Stimulated activated CD8-positive, alpha-beta memory T cell treated with anti-CD3 and anti-CD28 coated beads, Interleukin-12 subunit alpha, Interleukin-12 subunit beta, amount 100 ng/mL, for 24 hours (primary cell): Measurements from ENCODE around the gene TMTC1.

Source experiments
- DNase-seq: peaks from one replicate; pipeline ENCODE4 v3.0.0-alpha.2; 2020; ENCODE audit errors: extremely low read depth

Gene TMTC1

DNA sequence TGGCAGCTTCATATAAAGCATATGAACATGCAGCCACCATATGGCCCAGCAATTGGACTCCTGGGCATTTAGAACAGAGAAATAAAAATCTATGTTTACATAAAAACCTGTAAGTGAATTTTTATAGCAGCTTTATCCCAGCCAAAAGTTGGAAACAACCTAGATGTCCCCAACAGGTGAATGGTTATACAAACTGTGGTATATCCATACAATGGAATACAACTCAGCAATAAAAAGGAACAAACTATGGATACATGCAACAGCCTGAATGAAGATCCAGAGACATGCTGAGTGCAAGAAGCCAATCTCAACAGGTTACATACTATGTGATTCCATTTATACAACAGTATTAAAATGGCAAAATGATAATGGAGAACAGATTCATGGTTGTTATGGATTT is 3.7 kb downstream of the TMTC1 start:
- no peak for DNase-seq

DNA sequence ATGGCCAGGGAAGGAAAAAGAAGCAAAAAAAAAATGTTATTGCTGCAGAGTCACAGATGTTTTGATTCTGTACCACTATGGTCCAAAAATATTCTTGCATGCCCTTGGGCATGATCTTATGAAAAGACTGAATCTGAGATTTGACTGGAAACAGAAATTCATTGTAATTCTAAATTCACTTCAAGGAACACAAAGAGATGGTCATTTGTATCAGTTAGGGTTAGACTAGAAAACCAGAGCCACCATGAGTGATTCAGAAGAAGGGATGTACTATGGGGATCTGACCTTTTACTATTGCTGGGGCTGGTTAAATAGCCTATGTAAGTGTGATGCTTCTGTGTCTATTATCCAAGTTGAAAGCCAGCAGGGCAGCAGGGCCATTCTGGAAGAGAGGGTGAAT is 5.2 kb downstream of the TMTC1 start:
- DNase-seq = no peak

DNA sequence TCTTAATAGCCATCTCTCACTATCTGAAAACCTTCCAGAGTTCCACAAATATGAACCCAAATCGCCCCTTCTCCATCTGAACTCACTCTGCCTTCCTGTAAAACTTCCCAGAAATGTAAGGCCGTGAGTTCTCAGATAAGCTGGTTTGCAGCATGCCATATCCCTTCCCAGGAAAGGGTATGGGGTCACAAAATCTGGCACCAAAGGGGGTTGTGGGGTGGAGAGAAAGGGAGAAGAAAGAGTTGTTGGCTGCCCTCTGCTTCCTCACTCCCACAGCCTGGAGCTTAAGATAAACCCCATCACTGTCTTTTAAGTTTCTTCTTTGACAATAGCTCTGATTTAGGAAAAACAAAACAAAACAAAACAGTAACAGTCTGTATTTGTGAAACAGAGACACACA is 10.7 kb downstream of the TMTC1 start:
- no peak for DNase-seq

DNA sequence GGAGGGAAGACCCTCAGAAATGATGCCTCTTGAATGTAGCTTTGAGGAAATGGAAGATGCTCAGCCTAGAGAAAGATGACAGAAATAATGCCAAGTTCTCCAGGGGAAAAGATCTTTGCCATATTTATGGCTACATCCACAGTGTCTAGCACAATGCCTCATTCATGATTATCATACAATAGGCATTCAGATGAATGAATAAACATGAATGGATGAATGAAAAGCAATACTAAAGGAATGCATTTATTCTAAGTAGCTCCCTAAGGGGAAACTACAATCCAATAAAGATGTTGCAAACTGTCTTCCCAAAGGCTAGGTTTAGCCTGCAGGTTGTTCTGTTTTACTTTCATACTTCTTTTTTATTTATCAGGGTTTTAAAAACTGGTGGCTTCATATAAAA is 12.0 kb downstream of the TMTC1 start:
- DNase-seq = no peak

DNA sequence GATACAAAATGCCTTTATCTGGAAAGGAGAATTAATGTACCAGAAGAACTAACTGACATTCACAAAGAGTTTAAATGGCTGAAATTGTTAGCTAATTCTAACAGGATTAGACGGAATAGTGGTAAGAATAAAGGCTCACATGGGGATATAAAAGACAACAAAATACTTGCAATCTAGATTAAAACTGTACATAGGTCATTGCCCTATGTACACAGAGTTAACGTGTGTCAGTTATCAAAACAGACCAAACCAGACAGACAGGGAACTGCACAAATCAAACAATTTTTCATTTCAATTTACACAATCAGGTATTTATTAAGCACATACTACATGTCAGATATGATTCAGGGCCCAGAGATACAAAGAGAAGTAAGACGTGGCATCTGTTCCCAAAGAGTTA is 12.6 kb downstream of the TMTC1 start:
- DNase-seq = no peak

DNA sequence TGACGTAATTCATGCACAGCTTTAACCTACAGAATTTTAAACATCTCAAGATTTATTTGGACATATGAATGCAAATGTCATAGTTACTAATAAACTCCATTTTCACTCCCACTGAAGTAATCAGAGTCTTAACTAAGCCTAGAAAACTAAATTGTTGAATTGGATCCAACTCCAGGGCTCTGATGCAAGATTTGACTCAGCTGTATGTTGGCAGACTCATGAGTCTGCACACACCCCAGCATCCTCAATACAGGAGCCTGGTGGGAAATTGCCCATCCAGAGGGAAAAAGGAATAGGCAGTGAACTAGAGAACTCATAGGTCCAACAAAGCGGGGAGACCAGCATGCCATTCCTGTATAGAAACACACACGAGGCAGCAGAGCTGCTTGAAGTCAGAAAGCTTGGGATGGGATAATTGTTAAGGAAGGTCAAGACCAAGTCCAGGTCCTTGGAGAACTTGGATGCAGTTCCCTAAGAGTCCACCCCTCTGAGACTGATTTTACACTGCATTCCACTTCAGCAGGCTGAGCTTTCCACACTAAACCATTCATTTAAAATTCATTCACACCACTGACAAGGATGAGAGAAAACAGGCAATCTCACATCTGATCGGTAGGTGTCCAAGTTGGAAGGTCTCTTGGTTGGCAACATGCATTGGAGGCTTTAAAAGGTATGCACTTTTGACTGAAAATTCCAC is 14.4 kb downstream of the TMTC1 start:
- DNase-seq = no peak

DNA sequence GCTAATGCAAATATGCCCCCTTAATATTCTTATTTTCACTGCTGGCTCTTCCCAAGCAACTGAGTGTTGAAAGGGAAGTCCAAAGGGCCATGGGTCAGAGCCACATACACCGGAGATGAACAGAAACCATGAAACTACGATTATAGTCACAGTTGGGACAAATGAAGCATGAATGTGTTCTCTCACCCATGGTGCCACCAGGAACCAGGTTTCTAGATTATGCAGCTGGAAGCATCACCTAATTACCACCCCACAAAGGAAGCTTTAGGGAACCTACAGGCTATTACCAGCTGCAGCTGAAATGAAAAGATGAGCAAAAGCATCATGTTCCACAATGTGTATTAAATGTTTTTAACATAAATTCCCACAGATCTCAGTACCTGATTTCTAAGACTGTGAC is 15.4 kb downstream of the TMTC1 start:
- no peak for DNase-seq

DNA sequence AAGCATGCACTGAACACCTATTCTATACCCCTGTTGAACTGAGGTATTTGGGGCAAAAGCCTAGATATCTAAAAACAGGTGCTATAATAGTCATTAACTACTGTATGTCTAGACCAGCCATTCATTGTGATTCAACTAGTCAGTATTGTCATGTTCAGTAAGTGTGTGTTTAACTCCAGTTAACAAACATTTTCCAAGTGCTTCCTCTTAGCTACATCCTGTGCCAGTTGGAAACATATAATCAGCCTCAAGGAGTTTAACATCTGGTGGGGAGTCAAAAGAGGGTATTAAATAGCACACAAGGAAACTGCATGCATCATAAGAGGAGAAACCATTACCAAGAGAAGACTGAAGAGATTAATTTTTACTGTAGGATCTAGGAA is 20.4 kb downstream of the TMTC1 start:
- DNase-seq = no peak

DNA sequence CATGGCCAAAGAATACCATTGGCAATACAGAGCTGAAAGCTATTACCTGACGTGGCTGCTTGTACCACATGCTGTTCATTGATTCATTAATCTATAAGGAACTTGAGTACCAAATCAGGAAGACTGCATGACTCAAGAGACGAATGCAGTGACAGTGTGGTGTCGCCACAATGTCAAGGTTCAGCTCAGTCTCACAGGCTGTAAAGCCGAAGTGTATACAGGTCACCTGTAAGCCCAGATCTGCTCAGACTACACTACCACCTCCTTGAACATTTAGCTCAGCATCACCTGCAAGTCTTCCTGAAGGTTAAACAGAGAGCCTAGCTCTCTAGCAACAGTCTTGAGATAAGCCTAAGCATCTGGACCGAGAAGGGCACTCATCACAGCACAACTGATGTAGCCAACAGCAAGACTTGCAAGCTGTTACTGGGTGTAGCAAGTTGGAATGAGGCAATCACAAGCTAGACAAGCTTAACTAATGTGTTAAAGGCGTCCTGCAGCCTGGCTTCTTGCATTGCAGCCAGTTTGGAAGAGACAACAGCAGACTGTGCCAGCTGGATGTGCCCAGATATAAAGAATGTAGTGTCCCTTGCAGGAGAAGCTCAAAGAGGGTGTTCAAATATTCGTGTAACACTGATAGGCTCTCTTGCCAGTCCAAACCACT is 21.0 kb downstream of the TMTC1 start:
- DNase-seq = no peak

DNA sequence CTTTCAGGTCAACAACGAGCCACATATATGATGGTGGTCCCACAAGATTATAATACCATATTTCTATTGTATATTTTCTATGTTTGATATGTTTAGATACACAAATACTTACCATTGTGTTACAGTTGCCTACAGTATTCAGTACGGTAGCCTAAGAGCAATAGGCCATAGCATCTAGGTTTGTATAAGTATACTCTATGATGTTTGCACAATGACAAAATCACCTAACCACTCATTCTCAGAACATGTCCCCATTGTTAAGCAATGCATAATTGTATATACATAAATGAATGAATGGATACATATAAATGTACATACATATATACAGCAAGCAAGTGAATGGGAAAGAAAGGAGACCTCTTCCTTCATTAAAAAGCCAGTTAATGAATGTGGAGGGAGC is 23.8 kb downstream of the TMTC1 start:
- DNase-seq = no peak

DNA sequence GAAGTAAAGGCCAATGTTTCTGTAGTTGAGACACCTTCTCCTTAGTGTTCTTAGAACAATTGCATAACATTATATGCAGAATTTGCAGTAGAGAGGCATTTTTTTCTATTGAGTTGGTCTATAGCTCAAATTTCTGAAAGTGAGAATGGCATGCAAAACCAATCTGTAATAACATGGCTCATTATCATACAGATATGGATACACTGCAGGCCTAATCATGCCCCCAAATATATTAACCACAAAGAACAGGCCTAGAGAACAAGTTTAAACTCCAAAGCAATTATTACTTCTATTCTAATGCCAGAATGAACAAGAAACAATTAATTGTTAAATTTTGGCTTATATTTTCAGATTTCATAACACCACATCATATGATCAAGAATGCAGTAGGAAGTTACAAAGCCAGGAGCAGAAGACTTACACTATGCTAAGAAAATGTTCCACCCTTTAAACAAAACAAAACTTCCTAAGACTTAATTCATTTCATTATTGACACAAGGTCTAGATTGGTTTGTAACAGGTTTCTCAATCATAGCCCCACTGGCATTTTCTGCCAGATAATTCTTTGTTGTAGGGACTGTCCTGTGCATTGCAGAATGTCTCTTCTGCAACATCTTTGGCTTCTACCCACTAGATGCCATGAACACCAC is 26.9 kb downstream of the TMTC1 start:
- no peak for DNase-seq

DNA sequence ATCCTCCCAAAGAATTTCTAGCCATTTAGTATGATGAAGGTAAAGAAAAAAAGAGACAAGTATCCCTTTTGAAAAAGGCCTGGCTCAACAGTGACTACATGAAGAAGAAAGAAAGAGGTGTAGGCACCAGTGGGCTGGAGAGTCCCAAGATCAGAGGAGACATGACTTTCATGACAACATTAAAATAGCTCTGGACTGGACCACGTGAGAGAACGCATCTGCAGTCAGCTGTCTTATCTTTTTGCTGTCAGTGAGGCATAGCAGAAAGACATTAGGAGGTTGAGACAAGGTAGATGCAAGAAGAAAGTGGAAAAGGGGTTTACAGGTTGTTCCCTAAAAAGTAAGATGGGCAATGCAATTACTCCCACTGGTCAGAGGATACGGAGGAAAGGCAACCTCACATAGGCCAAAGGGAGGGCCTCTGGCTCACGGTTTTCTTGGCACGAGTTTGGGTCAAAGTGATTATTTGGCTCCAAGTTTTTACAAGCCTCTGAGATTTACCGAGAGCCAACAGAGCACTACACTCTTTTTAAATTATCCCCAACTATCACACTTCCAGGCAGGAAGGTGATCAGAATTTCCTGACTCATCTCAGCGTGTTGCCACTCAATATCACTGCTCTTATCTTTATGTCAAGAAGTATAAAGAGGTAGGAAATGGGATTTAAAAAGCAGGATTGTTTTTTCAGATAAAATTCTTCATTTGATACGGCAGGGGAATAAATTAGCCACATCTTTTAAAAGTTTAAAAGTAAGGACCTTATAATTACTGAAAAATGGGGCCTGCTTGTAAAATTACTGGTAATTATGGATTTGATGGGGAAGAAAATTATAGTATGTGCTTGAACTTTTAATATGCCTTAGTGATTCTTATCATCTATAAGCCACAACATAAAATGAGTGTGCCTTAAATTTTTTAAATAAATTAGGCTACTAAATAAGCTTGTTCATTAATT is 29.2 kb downstream of the TMTC1 start:
- DNase-seq = no peak

DNA sequence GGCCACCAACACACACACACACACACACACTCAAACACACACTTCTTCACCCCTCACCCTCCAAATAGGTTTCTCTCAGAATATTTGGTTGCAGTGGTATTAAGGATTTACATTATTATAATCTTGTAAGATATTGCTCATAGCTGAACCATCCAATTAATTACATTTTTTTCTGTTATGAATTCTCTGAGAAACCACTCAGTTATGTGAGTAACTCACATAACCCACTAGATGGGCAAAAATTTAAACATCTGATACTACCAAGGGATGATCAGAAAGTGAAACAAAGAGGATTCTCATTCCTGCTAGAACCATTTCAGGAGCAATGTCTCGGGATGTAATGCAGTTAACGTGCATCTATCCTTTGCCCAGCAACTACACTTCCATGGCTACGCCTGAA is 31.6 kb downstream of the TMTC1 start:
- no peak for DNase-seq

DNA sequence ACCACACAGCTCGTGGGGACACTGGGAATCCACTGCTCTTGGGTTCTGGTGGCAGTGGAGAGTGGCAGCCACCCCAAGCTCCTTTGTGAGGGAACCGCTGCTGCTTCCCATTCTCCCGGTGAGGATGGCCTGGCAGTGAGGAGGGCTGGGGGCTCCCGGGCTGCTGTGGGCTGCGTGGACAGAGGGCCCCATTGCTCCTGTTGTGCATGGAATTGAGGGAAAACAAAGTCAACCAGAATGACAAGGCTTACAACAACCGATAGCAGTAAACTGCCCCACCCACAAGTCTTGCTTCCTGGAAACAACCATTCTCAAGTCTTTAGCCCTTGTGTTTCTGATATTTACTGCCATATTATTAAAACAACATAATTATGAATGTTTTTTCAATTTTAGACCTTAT is 32.1 kb downstream of the TMTC1 start:
- no peak for DNase-seq

DNA sequence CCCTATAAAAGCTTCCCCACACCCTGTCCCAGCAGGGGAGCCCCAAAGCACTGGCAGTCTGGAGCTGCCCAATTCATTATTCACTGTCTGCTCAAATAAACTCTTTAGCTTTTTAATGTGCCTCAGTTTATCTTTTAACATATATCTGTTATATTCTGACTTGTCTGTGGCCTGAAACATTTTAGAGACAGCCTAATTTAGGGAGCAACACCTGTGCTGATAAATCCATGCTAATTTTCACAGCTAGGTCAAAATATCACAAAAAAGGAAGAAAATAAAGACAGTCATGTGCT is 32.9 kb downstream of the TMTC1 start:
- DNase-seq = no peak

DNA sequence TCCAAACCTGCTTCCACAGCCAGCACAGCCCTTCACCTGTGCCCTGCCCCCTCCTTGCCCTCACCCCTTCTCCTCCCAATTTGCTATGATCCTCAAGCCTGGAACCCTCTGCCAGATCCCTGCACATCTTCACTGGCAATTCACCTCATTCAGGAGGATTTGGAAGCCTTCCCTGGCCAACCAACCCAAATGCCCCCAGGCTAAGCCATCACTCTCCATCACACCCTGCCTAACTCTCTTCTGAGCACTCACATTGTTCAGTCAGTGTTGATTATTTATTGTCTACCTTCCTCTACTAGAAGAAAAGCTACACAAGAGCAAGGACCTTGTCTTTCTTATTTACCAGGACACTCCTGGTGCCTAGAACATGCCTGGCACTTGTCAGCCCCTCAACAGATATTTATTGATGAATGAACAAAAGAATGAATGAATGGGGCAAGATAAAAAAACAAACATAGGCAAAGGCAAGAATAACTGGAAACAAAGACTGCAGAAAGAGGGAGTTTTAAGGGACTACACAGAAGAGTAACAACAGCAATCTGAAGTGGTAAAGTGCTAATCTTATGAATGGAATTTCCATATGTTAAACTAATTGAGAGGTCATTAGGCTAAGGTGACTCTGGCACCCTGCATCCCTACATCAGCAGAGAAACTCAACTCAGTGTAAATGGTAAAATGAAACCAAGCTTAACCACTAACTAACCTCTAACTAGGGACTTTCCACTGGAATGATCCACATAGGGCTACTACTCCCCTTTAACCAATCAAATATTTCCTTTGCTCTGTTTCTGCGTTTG is 33.4 kb downstream of the TMTC1 start:
- no peak for DNase-seq

DNA sequence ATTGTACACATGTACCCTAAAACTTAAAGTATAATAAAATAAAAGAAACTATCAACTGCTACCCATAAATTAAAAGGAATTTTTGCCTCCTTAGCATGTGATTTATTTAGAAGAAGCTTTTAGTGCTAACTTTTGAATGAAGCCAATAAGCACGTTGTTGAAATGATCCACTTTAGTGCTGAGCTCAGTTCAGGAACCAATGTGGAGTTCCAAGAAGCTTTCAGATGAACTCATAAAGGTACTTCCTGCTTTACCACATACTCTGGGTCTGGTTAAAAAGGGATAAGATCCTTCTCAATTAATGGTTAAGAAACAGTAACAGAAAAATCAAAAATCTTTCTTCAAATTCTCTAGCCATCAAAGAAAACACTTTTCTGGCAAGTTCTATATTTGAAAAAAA is 39.4 kb downstream of the TMTC1 start:
- no peak for DNase-seq

DNA sequence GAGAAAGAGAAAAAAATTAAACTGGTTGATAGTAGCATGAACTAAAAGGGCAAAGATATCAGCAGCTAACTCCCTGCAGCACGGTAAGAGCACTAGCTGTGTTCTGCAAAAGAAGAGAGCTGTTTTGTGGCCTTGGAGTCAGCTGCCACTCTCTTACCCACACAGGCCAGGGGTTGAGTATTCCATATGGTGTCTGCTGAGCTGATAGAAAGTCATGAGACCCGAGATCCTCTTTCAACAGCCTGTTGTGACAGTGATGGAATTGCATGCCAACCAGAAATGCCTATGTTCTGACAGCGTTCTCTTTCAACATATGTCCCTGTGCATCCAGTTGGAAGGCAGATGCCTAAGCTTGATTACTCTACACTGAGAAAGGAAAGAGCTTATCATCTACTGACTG is 39.9 kb downstream of the TMTC1 start:
- no peak for DNase-seq

DNA sequence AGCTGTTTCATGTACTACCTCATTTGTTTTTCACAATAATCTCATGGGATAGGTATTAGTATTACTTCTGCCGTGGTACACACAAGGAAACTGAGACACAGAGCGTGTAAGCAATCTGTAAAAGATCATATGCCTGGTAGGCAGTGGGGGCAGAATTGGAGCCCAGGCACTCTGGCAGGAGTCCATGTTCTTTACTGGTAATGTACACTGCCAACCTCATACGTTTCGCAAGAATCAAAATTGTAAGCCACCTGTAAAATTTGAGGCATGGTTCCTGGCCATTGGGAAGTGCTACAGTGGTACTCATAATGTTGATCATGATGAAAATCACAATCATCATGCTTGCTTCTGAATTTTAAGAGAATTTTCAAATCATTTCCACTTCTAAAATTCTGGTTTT is 40.7 kb downstream of the TMTC1 start:
- no peak for DNase-seq

DNA sequence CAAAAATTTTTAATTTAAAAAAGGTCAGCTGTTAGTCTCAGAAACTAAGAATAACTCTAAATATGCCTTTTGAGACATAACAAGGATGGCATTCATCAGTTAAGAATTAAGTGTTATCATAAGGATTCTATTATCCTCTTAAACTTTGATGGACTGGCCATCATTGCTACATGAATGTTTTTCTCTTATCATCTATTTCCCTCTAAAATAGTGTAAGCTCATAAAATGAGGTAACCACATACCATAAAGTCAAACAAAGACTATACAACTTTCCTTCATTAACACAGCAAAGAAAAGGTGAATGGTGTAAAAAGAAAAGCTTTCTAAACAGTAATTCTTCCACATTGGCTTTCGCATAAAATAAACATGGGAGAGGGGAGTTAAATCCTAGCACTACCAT is 41.1 kb downstream of the TMTC1 start:
- no peak for DNase-seq

DNA sequence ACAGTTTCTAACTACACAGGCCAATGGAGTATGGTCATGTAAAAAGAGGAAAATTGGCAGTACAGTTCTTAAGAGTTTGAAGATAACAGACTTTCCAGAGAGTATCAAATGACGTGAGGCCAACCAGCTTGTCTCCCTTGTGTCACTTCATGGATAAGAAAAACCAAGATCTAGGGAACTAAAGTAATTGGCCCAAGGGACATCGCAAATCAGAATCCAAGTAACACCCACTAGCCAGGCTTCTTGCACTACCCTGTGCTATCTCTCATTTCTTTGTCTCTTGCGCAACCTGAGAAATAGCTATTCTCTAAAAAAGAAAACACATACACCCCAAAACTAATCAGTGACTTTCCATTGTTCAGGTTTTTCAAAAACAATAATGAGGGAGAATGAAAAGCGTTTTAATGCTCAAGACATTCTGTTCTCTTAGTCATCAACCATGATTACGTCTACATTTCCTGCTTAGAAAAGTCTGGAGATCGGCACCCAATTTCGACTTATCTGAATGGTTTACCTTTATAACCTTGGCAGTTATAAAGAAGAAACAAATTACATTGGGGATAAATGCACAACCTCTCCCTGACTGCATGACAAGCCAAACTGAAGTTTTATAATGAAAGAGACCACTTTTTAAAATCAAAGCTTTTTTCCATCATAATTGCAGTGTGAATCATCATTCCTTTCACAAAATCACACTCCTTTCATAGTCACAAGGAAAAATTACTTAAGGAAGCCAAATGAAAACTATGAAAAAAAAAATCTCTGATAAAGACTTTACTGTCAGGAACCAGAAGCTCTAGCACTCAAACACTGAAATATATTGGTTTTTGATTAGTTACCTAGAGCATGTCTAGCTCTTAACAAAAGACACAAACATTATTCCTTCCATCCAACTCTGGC is 42.1 kb downstream of the TMTC1 start:
- no peak for DNase-seq
